ENCODE measurements around the gene USP17L11. TPM values are rescaled to one million over a fixed set of nuclear protein-coding genes. Genes with fewer than 3 reads are reported as not detected.
"Not testable (repeated sequence)": the region's sequence is repeated elsewhere in the genome, so short reads cannot be mapped to it uniquely, and the experiment has no call there.

The USP17L11 gene
- total RNA-seq, 3 donors from 2014 or later (not counting 1 experiment from before 2014, with no cell fraction given): not detected

- H3K36me3 Mint-ChIP-seq; H3K9me3 Mint-ChIP-seq; DNase-seq; H3K27me3 Mint-ChIP-seq (ENCODE audit: low read depth in 2 of 2); ATAC-seq; H3K27ac Mint-ChIP-seq; H3K4me1 Mint-ChIP-seq; H3K4me1 ChIP-seq (ENCODE audit: control insufficient read depth, insufficient read depth, low read length); H3K27me3 ChIP-seq (ENCODE audit: control insufficient read depth, insufficient read depth, low read length); H3K4me3 Mint-ChIP-seq; intact Hi-C loops (cut with micrococcal nuclease); H3K4me3 ChIP-seq (ENCODE audit: low read length); H3K9me3 ChIP-seq (ENCODE audit: control insufficient read depth, insufficient read depth, low read length); H3K27ac ChIP-seq (ENCODE audit: low read length); H3K36me3 ChIP-seq (ENCODE audit: control insufficient read depth, insufficient read depth, low read length): not testable (repeated sequence)
- WGBS (ENCODE audit: insufficient coverage): no CpG with 5 or more reads among the region's 15 CpGs
Measured at GRCh38 chr4:9234085-9234484, 18.9 kb downstream of the USP17L11 start, which contains the start of gene USP17L15. USP17L15 (plus strand) TSS chr4:9234385; CDS start chr4:9234385, 0 bp downstream.

- H3K4me3 ChIP-seq (ENCODE audit: low read length); H3K27me3 Mint-ChIP-seq (ENCODE audit: low read depth in 2 of 2); H3K4me3 Mint-ChIP-seq; H3K27me3 ChIP-seq (ENCODE audit: control insufficient read depth, insufficient read depth, low read length); H3K4me1 Mint-ChIP-seq; H3K27ac Mint-ChIP-seq; H3K36me3 ChIP-seq (ENCODE audit: control insufficient read depth, insufficient read depth, low read length); H3K27ac ChIP-seq (ENCODE audit: low read length); H3K4me1 ChIP-seq (ENCODE audit: control insufficient read depth, insufficient read depth, low read length); ATAC-seq; intact Hi-C loops (cut with micrococcal nuclease); H3K9me3 Mint-ChIP-seq; H3K36me3 Mint-ChIP-seq; H3K9me3 ChIP-seq (ENCODE audit: control insufficient read depth, insufficient read depth, low read length): not testable (repeated sequence)
- WGBS (ENCODE audit: insufficient coverage): 82% methylated on average over 10 of the region's 12 CpGs
- DNase-seq: peak; percentile 0 to 11
Measured at GRCh38 chr4:9238461-9238860, 23.3 kb downstream of the USP17L11 start.

GRCh38 chr4:9243579-9243978, 28.4 kb downstream of the USP17L11 start, which contains the start of gene USP17L17:
USP17L17 (plus strand) TSS chr4:9243879; CDS start chr4:9243879, 0 bp downstream.
- WGBS (ENCODE audit: insufficient coverage): no CpG with 5 or more reads among the region's 14 CpGs
- H3K27me3 Mint-ChIP-seq (ENCODE audit: low read depth in 2 of 2); intact Hi-C loops (cut with micrococcal nuclease): not testable (repeated sequence)

GRCh38 chr4:9247953-9248680, 32.9 kb downstream of the USP17L11 start, which contains the start of gene USP17L18:
USP17L18 (plus strand) TSS chr4:9248630; CDS start chr4:9248630, 0 bp downstream.
- H3K9me3 ChIP-seq (ENCODE audit: control insufficient read depth, insufficient read depth, low read length); H3K9me3 Mint-ChIP-seq; H3K4me3 Mint-ChIP-seq; intact Hi-C loops (cut with micrococcal nuclease); H3K27me3 ChIP-seq (ENCODE audit: control insufficient read depth, insufficient read depth, low read length); H3K27ac Mint-ChIP-seq; H3K36me3 Mint-ChIP-seq; H3K4me3 ChIP-seq (ENCODE audit: low read length); H3K4me1 Mint-ChIP-seq; ATAC-seq; H3K4me1 ChIP-seq (ENCODE audit: control insufficient read depth, insufficient read depth, low read length); H3K27me3 Mint-ChIP-seq (ENCODE audit: low read depth in 2 of 2); H3K27ac ChIP-seq (ENCODE audit: low read length); H3K36me3 ChIP-seq (ENCODE audit: control insufficient read depth, insufficient read depth, low read length): not testable (repeated sequence)
- DNase-seq: peak; percentile 1 to 17
- WGBS (ENCODE audit: insufficient coverage): 95% methylated on average over 11 of the region's 26 CpGs

More at GRCh38 chr4:9243579-9243978, 28.4 kb downstream of the USP17L11 start, which contains the start of gene USP17L17:
- H3K4me3 Mint-ChIP-seq; DNase-seq; H3K36me3 Mint-ChIP-seq; H3K4me1 ChIP-seq (ENCODE audit: control insufficient read depth, insufficient read depth, low read length); H3K27ac Mint-ChIP-seq; H3K27ac ChIP-seq (ENCODE audit: low read length); H3K27me3 ChIP-seq (ENCODE audit: control insufficient read depth, insufficient read depth, low read length); H3K4me3 ChIP-seq (ENCODE audit: low read length); H3K36me3 ChIP-seq (ENCODE audit: control insufficient read depth, insufficient read depth, low read length); H3K9me3 Mint-ChIP-seq; H3K4me1 Mint-ChIP-seq; ATAC-seq; H3K9me3 ChIP-seq (ENCODE audit: control insufficient read depth, insufficient read depth, low read length): not testable (repeated sequence)

GRCh38 chr4:9253078-9253477, 37.9 kb downstream of the USP17L11 start, which contains the start of gene USP17L19:
USP17L19 (plus strand) TSS chr4:9253378; CDS start chr4:9253378, 0 bp downstream.
- H3K4me1 Mint-ChIP-seq; DNase-seq; H3K27me3 ChIP-seq (ENCODE audit: control insufficient read depth, insufficient read depth, low read length); H3K4me3 Mint-ChIP-seq; H3K27ac ChIP-seq (ENCODE audit: low read length); H3K4me3 ChIP-seq (ENCODE audit: low read length); H3K9me3 ChIP-seq (ENCODE audit: control insufficient read depth, insufficient read depth, low read length); intact Hi-C loops (cut with micrococcal nuclease); H3K36me3 Mint-ChIP-seq; ATAC-seq; H3K36me3 ChIP-seq (ENCODE audit: control insufficient read depth, insufficient read depth, low read length); H3K4me1 ChIP-seq (ENCODE audit: control insufficient read depth, insufficient read depth, low read length); H3K9me3 Mint-ChIP-seq; H3K27ac Mint-ChIP-seq; H3K27me3 Mint-ChIP-seq (ENCODE audit: low read depth in 2 of 2): not testable (repeated sequence)
- no CpG with 5 or more reads among the region's 13 CpGs for WGBS (ENCODE audit: insufficient coverage)

GRCh38 chr4:9257824-9258223, 42.6 kb downstream of the USP17L11 start, which contains the start of gene USP17L20:
USP17L20 (plus strand) TSS chr4:9258124; CDS start chr4:9258124, 0 bp downstream.
- H3K4me3 Mint-ChIP-seq; H3K9me3 Mint-ChIP-seq; H3K27me3 Mint-ChIP-seq (ENCODE audit: low read depth in 2 of 2); H3K36me3 Mint-ChIP-seq; H3K27ac ChIP-seq (ENCODE audit: low read length); H3K4me3 ChIP-seq (ENCODE audit: low read length); H3K36me3 ChIP-seq (ENCODE audit: control insufficient read depth, insufficient read depth, low read length); H3K27ac Mint-ChIP-seq; H3K27me3 ChIP-seq (ENCODE audit: control insufficient read depth, insufficient read depth, low read length); DNase-seq; H3K4me1 Mint-ChIP-seq; H3K4me1 ChIP-seq (ENCODE audit: control insufficient read depth, insufficient read depth, low read length); intact Hi-C loops (cut with micrococcal nuclease); ATAC-seq; H3K9me3 ChIP-seq (ENCODE audit: control insufficient read depth, insufficient read depth, low read length): not testable (repeated sequence)
- no CpG with 5 or more reads among the region's 15 CpGs for WGBS (ENCODE audit: insufficient coverage)

GRCh38 chr4:9262572-9262971, 47.4 kb downstream of the USP17L11 start, which contains the start of gene USP17L21:
USP17L21 (plus strand) TSS chr4:9262872; CDS start chr4:9262872, 0 bp downstream.
- H3K27ac ChIP-seq (ENCODE audit: low read length); DNase-seq; H3K9me3 ChIP-seq (ENCODE audit: control insufficient read depth, insufficient read depth, low read length); H3K4me3 ChIP-seq (ENCODE audit: low read length); H3K4me1 Mint-ChIP-seq; H3K4me3 Mint-ChIP-seq; H3K36me3 ChIP-seq (ENCODE audit: control insufficient read depth, insufficient read depth, low read length); H3K27me3 ChIP-seq (ENCODE audit: control insufficient read depth, insufficient read depth, low read length); H3K36me3 Mint-ChIP-seq; H3K9me3 Mint-ChIP-seq; ATAC-seq; H3K4me1 ChIP-seq (ENCODE audit: control insufficient read depth, insufficient read depth, low read length); H3K27me3 Mint-ChIP-seq (ENCODE audit: low read depth in 2 of 2); H3K27ac Mint-ChIP-seq; intact Hi-C loops (cut with micrococcal nuclease): not testable (repeated sequence)
- whole genome bisulfite sequencing (ENCODE audit: insufficient coverage): no CpG with 5 or more reads among the region's 13 CpGs

Data from natural killer cell (primary cell).